Measurements from ENCODE around the gene ZMAT5. TPM values are rescaled to one million over a fixed set of nuclear protein-coding genes. Genes with fewer than 3 reads are reported as not detected.
"Not testable (repeated sequence)": the region's sequence is repeated elsewhere in the genome, so short reads cannot be mapped to it uniquely, and the experiment has no call there.

The ZMAT5 gene
- total and polyA plus RNA-seq, 5 experiments from 2014 or later, result 17.5 to 58.5 (median 44.2) TPM

DNA sequence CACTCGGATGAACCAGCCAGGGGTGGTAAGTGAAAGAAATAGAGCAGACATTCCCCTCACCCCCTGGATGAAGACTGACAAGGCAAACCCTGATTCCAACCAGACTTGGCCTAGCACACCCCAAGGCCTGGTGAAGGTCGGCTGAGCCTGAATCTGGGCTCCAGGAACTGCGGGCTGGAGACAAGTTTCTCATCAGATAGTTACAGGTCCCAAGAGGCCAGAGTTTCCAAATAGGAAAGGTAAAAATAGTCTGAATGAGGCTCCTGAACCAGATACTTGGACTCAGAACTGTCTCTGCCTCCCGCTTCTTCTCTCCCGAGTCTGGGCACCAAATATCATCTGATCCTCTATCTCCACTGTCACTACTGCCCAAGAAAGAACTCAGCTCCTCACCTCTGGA is 7.8 kb downstream of the ZMAT5 start:
- peaks cover 0 to 13% (median 6%) of the 10 kb centered on the region in 4 donors for H3K4me1 Mint-ChIP-seq
- ATAC-seq (no peak), DNase-seq (no peak)
- H3K36me3 Mint-ChIP-seq, result peaks cover 0 to 8% (median 0%) of the 10 kb centered on the region in 3 donors
- H3K4me3 Mint-ChIP-seq, result no peak overlapping the region
- H3K27me3 Mint-ChIP-seq, result no peaks in the 10 kb centered on the region
- POLR2A ChIA-PET, result no interaction called here
- H3K9me3 Mint-ChIP-seq, result no peaks in the 10 kb centered on the region
- H3K27ac Mint-ChIP-seq, result peak overlapping the region in 2 of 10 donors; percentile 0 to 44

DNA sequence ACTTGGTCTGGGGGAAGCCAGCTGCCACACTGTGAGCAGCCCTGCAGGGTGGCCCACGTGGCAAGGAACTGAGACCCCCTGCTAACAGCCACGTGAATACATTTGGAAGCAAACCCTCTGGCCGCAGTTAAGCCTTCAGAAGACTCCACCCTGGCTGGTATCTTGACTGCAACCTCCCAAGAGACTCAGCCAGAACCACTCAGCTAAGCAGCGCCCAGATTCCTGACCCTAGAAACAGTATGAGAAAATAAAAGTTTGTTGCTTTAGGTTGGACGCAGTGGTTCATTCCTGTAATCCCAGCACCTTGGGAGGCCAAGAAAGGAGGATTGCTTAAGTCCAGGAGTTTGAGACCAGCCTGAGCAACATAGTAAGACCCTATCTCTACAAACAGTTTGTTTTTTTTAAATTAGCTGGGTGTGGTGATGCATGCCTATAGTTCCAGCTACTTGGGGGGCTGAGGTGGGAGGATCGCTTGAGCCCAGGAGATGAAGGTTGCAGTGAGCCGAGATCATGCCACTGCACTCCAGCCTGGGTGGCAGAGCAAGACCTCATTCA is 8.7 kb downstream of the ZMAT5 start:
- ATAC-seq (no peak), DNase-seq (no peak)
- H3K36me3 Mint-ChIP-seq, result peaks cover 0 to 8% (median 0%) of the 10 kb centered on the region in 3 donors
- peaks cover 0 to 13% (median 6%) of the 10 kb centered on the region in 4 donors for H3K4me1 Mint-ChIP-seq
- POLR2A ChIA-PET, result interaction anchor here (1.2 kb wide), 1 partner anchor 15 kb away, joined by 3 read pairs; no protein-coding TSS in a partner anchor
- peak overlapping the region in 1 of 10 donors; percentile 24 for H3K27ac Mint-ChIP-seq
- no peak overlapping the region for H3K4me3 Mint-ChIP-seq
- no peaks in the 10 kb centered on the region for H3K27me3 Mint-ChIP-seq
- no peaks in the 10 kb centered on the region for H3K9me3 Mint-ChIP-seq

DNA sequence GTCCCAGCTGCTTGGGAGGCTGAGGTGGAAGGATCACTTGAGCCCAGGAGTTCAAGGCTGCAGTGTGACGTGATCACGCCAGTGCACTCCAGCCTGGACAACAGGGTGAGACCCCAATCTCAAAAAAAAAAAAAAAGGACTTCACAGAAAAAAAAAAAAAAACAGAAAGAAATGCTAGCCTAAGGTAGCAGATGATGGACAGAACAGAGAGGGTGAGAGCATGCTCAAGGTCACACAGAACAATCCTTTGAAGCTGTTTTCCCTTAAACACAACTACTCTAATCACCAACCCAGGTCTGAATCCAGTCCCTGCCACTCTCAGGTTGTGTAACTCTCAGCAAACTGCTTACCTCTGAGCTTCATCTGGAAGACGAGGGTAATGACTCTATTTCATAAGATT is 9.7 kb downstream of the ZMAT5 start:
- POLR2A ChIA-PET, result interaction anchor here (0.5 to 0.7 kb wide), 2 partner anchors 29 to 276 kb away, joined by 4 to 8 read pairs; no protein-coding TSS in a partner anchor
- no peak overlapping the region for H3K27ac Mint-ChIP-seq

GRCh38 chr22:29756341-29756740 is 10.5 kb downstream of the ZMAT5 start:
- Mint-ChIP-seq H3K27me3 (no peaks in the 10 kb centered on the region), H3K27ac (no peak overlapping the region), H3K9me3 (no peaks in the 10 kb centered on the region), H3K36me3 (peaks cover 0 to 8% (median 0%) of the 10 kb centered on the region in 3 donors), H3K4me1 (peaks cover 0 to 13% (median 8%) of the 10 kb centered on the region in 4 donors), H3K4me3 (no peak overlapping the region)
- no peak for ATAC-seq
- POLR2A ChIA-PET, result no interaction called here
- DNase-seq, result no peak

More for the DNA sequence above, 9.7 kb downstream of the ZMAT5 start:
- peaks cover 0 to 8% (median 0%) of the 10 kb centered on the region in 3 donors for H3K36me3 Mint-ChIP-seq
- H3K27me3 Mint-ChIP-seq, result no peaks in the 10 kb centered on the region
- ATAC-seq (no peak), DNase-seq (no peak)
- H3K4me1 Mint-ChIP-seq, result peaks cover 0 to 13% (median 8%) of the 10 kb centered on the region in 4 donors
- no peak overlapping the region for H3K4me3 Mint-ChIP-seq
- no peaks in the 10 kb centered on the region for H3K9me3 Mint-ChIP-seq

DNA sequence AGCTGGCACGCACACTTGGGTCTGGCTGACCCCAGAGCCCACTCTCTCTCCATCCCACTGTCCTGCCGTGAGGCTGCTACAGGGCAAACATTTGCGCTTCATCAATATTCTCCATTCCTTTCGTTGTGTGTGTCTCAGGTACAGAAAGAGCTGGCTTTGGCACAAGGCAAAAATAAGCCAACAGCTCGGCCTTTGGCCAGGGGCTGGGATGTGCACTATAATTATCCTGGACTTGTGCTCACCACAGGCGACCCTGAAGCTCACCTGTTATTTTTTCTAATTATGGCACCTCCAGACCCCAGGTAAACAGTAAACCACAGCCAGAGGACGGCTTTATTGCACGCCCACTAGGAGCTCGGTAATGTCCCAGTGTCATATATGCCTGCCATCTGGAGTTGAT is 10.9 kb downstream of the ZMAT5 start:
- Mint-ChIP-seq H3K27ac (no peak overlapping the region), H3K9me3 (no peaks in the 10 kb centered on the region), H3K4me3 (no peak overlapping the region), H3K36me3 (peaks cover 0 to 8% (median 0%) of the 10 kb centered on the region in 3 donors), H3K4me1 (peaks cover 4 to 13% (median 9%) of the 10 kb centered on the region in 4 donors), H3K27me3 (no peaks in the 10 kb centered on the region)
- POLR2A ChIA-PET, result no interaction called here
- ATAC-seq (no peak), DNase-seq (no peak)

- DNase-seq, result not testable (repeated sequence)
- peak overlapping the region in 1 of 10 donors; percentile 62 for H3K27ac Mint-ChIP-seq
Measured at GRCh38 chr22:29754658-29755395, 12.0 kb downstream of the ZMAT5 start.

DNA sequence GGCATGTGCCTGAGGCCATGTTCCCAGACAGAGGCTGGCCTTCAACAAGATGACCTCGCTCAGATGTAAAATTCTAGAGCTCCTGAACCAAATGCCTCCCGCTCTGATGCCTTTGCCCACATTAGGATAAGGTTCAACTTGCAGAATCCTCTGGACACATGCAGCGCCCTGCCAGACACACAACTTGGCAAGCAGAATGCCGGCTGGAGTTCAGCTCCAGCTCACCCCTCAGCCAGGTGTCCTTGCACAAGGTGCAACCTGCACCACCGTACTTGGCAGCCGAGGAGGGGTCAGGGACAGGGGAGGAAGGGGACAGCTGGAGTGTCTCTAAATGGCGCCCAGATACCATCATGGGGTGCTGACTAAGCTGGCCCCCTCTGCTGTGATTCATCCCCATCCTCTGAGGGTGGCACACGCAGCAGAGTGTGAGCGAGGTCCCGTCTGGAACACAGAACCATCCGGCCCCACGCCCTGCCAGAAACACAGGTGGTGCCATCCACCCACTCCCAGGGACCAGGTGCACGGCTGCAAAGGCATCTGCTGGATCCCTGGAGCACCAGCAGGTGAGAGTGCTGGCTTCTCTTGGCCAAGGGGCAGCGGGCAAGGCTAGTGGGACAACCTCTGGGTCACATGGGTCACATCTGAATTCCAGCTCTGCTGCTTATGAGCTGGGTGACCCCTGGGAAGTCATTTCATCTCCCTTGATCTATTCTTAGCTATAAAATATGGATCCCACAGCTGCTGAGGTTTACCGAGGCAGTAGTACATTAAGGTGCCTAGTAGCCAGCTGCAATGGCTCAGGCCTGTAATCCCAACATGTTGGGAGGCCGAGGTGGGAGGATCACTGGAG is 12.8 kb downstream of the ZMAT5 start:
- ATAC-seq, result no peak
- Mint-ChIP-seq H3K27ac (peak overlapping the region in 1 of 10 donors; percentile 62), H3K27me3 (no peaks in the 10 kb centered on the region), H3K9me3 (no peaks in the 10 kb centered on the region), H3K4me3 (no peak overlapping the region), H3K36me3 (peaks cover 0 to 5% (median 0%) of the 10 kb centered on the region in 3 donors), H3K4me1 (peaks cover 12 to 20% (median 13%) of the 10 kb centered on the region in 4 donors)
- POLR2A ChIA-PET, result no interaction called here
- no peak for DNase-seq

More at GRCh38 chr22:29754658-29755395, 12.0 kb downstream of the ZMAT5 start:
- H3K9me3 Mint-ChIP-seq, H3K36me3 Mint-ChIP-seq, H3K27me3 Mint-ChIP-seq, ATAC-seq, POLR2A ChIA-PET, H3K4me3 Mint-ChIP-seq: not testable (repeated sequence)
- H3K4me1 Mint-ChIP-seq, result peaks cover 12 to 14% (median 13%) of the 10 kb centered on the region in 4 donors

GRCh38 chr22:29751669-29752068 is 15.1 kb downstream of the ZMAT5 start:
- Mint-ChIP-seq H3K4me3 (no peak overlapping the region), H3K4me1 (peaks cover 12 to 20% (median 14%) of the 10 kb centered on the region in 4 donors), H3K36me3 (peaks cover 0 to 18% (median 8%) of the 10 kb centered on the region in 3 donors), H3K9me3 (no peaks in the 10 kb centered on the region), H3K27me3 (no peaks in the 10 kb centered on the region), H3K27ac (no peak overlapping the region)
- DNase-seq (no peak), ATAC-seq (no peak)
- POLR2A ChIA-PET, result interaction anchor here (0.8 kb wide), 1 partner anchor 10 kb away, joined by 3 read pairs; no protein-coding TSS in a partner anchor

GRCh38 chr22:29750559-29751538 is 16.0 kb downstream of the ZMAT5 start:
- DNase-seq, result no peak
- no peak for ATAC-seq
- H3K27me3 Mint-ChIP-seq, result no peaks in the 10 kb centered on the region
- H3K4me1 Mint-ChIP-seq, result peaks cover 12 to 18% (median 14%) of the 10 kb centered on the region in 4 donors
- H3K27ac Mint-ChIP-seq, result peak overlapping the region in 5 of 10 donors; percentile 13 to 63 (median 57)
- no peak overlapping the region for H3K4me3 Mint-ChIP-seq
- POLR2A ChIA-PET, result interaction anchor here (0.8 kb wide), 1 partner anchor 10 kb away, joined by 3 read pairs; no protein-coding TSS in a partner anchor
- H3K9me3 Mint-ChIP-seq, result no peaks in the 10 kb centered on the region
- H3K36me3 Mint-ChIP-seq, result peaks cover 0 to 21% (median 10%) of the 10 kb centered on the region in 3 donors

GRCh38 chr22:29750029-29750428 is 16.8 kb downstream of the ZMAT5 start:
- Mint-ChIP-seq H3K9me3 (no peaks in the 10 kb centered on the region), H3K4me1 (peaks cover 10 to 13% (median 11%) of the 10 kb centered on the region in 4 donors), H3K4me3 (no peak overlapping the region), H3K27me3 (no peaks in the 10 kb centered on the region), H3K36me3 (peaks cover 0 to 26% (median 10%) of the 10 kb centered on the region in 3 donors), H3K27ac (peak overlapping the region in 3 of 10 donors; percentile 13 to 60 (median 34))
- no peak for ATAC-seq
- no peak for DNase-seq
- POLR2A ChIA-PET, result no interaction called here

GRCh38 chr22:29748248-29748893 is 18.4 kb downstream of the ZMAT5 start:
- Mint-ChIP-seq H3K27ac (no peak overlapping the region), H3K9me3 (no peaks in the 10 kb centered on the region), H3K4me3 (no peak overlapping the region), H3K27me3 (no peaks in the 10 kb centered on the region), H3K36me3 (peaks cover 0 to 37% (median 12%) of the 10 kb centered on the region in 3 donors), H3K4me1 (peaks cover 7 to 12% (median 11%) of the 10 kb centered on the region in 4 donors)
- ATAC-seq (no peak), DNase-seq (no peak)
- POLR2A ChIA-PET, result no interaction called here

Measured in naive thymus-derived CD8-positive, alpha-beta T cell (primary cell).